ENCODE measurements around the gene MYH9. TPM values are rescaled to one million over a fixed set of nuclear protein-coding genes. Genes with fewer than 3 reads are reported as not detected.

Gene MYH9
- total and polyA plus RNA-seq, 4 donors = 32.3 to 150 (median 98.7) TPM

GRCh38 chr22:36432592-36433317 is 45.0 kb upstream of the MYH9 start:
- DNase-seq (ENCODE audit: low spot score) = no peak
- Histone ChIP-seq H3K4me3 (ENCODE audit: low read depth in 1 of 3, low read length in 3 of 3) (no peak overlapping the region), H3K9me3 (ENCODE audit: control insufficient read depth in 4 of 4, low read length in 3 of 4) (no peaks in the 10 kb centered on the region), H3K9ac (ENCODE audit: low read depth in 1 of 2, low read length in 2 of 2) (no peak overlapping the region), H3K4me1 (ENCODE audit: control insufficient read depth in 4 of 4, insufficient read depth in 4 of 4, low read length in 3 of 4) (peaks cover 2 to 32% (median 19%) of the 10 kb centered on the region in 4 donors), H3K27ac (ENCODE audit: low read depth in 1 of 2, low read length in 2 of 2) (no peak overlapping the region), H3K27me3 (ENCODE audit: control insufficient read depth in 4 of 4, insufficient read depth in 4 of 4, low read length in 3 of 4) (no peaks in the 10 kb centered on the region), H3K36me3 (ENCODE audit: control insufficient read depth in 4 of 4, insufficient read depth in 3 of 4, low read depth in 1 of 4, low read length in 3 of 4) (no peaks in the 10 kb centered on the region)
- TF ChIP-seq FOXA2 (IDR thresholded peaks at IDR 0.05) (no peak), ZBTB33 (IDR thresholded peaks at IDR 0.05) (no peak), FOXA1 (IDR thresholded peaks at IDR 0.05) (no peak), EGR1 (IDR thresholded peaks at IDR 0.05; ENCODE audit: low read depth in 2 of 2) (no peak), ATF3 (IDR thresholded peaks at IDR 0.05) (no peak), JUND (IDR thresholded peaks at IDR 0.05) (no peak), RXRA (IDR thresholded peaks at IDR 0.05) (no peak), RAD21 (IDR thresholded peaks at IDR 0.05) (no peak), HNF4G (IDR thresholded peaks at IDR 0.05) (no peak), TAF1 (conservative IDR thresholded peaks at IDR 0.05) (no peak), SP1 (IDR thresholded peaks at IDR 0.05) (no peak), CTCF (IDR thresholded peaks at IDR 0.05; ENCODE audit: low read depth, low read length, missing input control) (no peak), GABPA (IDR thresholded peaks at IDR 0.05 in 1 of 2, conservative IDR thresholded peaks at IDR 0.05 in 1 of 2) (no peak), YY1 (IDR thresholded peaks at IDR 0.05) (no peak)
- TF ChIP-seq, protein P1, sequence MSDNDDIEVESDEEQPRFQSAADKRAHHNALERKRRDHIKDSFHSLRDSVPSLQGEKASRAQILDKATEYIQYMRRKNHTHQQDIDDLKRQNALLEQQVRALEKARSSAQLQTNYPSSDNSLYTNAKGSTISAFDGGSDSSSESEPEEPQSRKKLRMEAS (IDR thresholded peaks at IDR 0.05) = no peak
- 80% methylated on average over 15 of the region's 15 CpGs for WGBS

- WGBS = 87% methylated on average over 9 of the region's 9 CpGs
- Histone ChIP-seq H3K9ac (ENCODE audit: low read depth in 1 of 2, low read length in 2 of 2) (no peak overlapping the region), H3K4me1 (ENCODE audit: control insufficient read depth in 4 of 4, insufficient read depth in 4 of 4, low read length in 3 of 4) (peaks cover 2 to 32% (median 19%) of the 10 kb centered on the region in 4 donors), H3K9me3 (ENCODE audit: control insufficient read depth in 4 of 4, low read length in 3 of 4) (no peaks in the 10 kb centered on the region), H3K4me3 (ENCODE audit: low read depth in 1 of 3, low read length in 3 of 3) (no peak overlapping the region), H3K27ac (ENCODE audit: low read depth in 1 of 2, low read length in 2 of 2) (no peak overlapping the region), H3K27me3 (ENCODE audit: control insufficient read depth in 4 of 4, insufficient read depth in 4 of 4, low read length in 3 of 4) (no peaks in the 10 kb centered on the region), H3K36me3 (ENCODE audit: control insufficient read depth in 4 of 4, insufficient read depth in 3 of 4, low read depth in 1 of 4, low read length in 3 of 4) (no peaks in the 10 kb centered on the region)
- no peak for TF ChIP-seq EGR1 (IDR thresholded peaks at IDR 0.05; ENCODE audit: low read depth in 2 of 2)
- TF ChIP-seq, protein P2, sequence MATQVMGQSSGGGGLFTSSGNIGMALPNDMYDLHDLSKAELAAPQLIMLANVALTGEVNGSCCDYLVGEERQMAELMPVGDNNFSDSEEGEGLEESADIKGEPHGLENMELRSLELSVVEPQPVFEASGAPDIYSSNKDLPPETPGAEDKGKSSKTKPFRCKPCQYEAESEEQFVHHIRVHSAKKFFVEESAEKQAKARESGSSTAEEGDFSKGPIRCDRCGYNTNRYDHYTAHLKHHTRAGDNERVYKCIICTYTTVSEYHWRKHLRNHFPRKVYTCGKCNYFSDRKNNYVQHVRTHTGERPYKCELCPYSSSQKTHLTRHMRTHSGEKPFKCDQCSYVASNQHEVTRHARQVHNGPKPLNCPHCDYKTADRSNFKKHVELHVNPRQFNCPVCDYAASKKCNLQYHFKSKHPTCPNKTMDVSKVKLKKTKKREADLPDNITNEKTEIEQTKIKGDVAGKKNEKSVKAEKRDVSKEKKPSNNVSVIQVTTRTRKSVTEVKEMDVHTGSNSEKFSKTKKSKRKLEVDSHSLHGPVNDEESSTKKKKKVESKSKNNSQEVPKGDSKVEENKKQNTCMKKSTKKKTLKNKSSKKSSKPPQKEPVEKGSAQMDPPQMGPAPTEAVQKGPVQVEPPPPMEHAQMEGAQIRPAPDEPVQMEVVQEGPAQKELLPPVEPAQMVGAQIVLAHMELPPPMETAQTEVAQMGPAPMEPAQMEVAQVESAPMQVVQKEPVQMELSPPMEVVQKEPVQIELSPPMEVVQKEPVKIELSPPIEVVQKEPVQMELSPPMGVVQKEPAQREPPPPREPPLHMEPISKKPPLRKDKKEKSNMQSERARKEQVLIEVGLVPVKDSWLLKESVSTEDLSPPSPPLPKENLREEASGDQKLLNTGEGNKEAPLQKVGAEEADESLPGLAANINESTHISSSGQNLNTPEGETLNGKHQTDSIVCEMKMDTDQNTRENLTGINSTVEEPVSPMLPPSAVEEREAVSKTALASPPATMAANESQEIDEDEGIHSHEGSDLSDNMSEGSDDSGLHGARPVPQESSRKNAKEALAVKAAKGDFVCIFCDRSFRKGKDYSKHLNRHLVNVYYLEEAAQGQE (IDR thresholded peaks at IDR 0.05) = no peak
- no peak for TF ChIP-seq FOXA2 (IDR thresholded peaks at IDR 0.05)
- TF ChIP-seq FOXA1 (IDR thresholded peaks at IDR 0.05) = no peak
- no peak for TF ChIP-seq YY1 (IDR thresholded peaks at IDR 0.05)
- TF ChIP-seq SP1 (IDR thresholded peaks at IDR 0.05) = no peak
- TF ChIP-seq GABPA (IDR thresholded peaks at IDR 0.05 in 1 of 2, conservative IDR thresholded peaks at IDR 0.05 in 1 of 2) = no peak
- TF ChIP-seq ATF3 (IDR thresholded peaks at IDR 0.05) = no peak
- TF ChIP-seq TAF1 (conservative IDR thresholded peaks at IDR 0.05) = no peak
- no peak for TF ChIP-seq ZBTB33 (IDR thresholded peaks at IDR 0.05)
- TF ChIP-seq CTCF (IDR thresholded peaks at IDR 0.05; ENCODE audit: low read depth, low read length, missing input control) = no peak
- no peak for TF ChIP-seq HNF4A (conservative IDR thresholded peaks at IDR 0.05)
- no peak for TF ChIP-seq HNF4G (IDR thresholded peaks at IDR 0.05)
- DNase-seq (ENCODE audit: low spot score) = no peak
Observed at GRCh38 chr22:36431977-36432376, 44.2 kb upstream of the MYH9 start.
